AG04450 (cell line): ENCODE data around the gene NSL1. TPM values are rescaled to one million over a fixed set of nuclear protein-coding genes. Genes with fewer than 3 reads are reported as not detected.
A peak's percentile ranks its signal among the peaks of the same experiment; 100 is the strongest.
"Not testable (repeated sequence)": the region's sequence is repeated elsewhere in the genome, so short reads cannot be mapped to it uniquely, and the experiment has no call there.

Experiments used
- CTCF ChIA-PET: fragments of 300-600, 350-600 bp; formaldehyde crosslinking; extraction: SDS; loops from one replicate; lab custom pipeline; 2022; ENCODE audit warnings: antibody characterized with exemption, inconsistent platforms; lab: Charles Lee
- POLR2A ChIA-PET: fragments of 350-600 bp; formaldehyde crosslinking; extraction: SDS; loops from one replicate; lab custom pipeline; 2021; ENCODE audit warnings: antibody characterized with exemption, inconsistent platforms; lab: Yijun Ruan, JAX
- DNase-seq: peaks from one replicate; pipeline ENCODE4 v3.0.0-alpha.2; 2011; ENCODE audit warnings: low read depth, low spot score
- H3K27ac ChIP-seq: one replicate; pipeline ENCODE4 v1.5.1; 2012; ENCODE audit warnings: low read depth, low read length, control low read depth
- H3K27me3 ChIP-seq: one replicate; pipeline ENCODE4 v1.6.0; 2012; ENCODE audit warnings: low read length; ENCODE audit not compliant: control insufficient read depth, insufficient read depth
- H3K4me3 ChIP-seq: 2 replicates; pipeline ENCODE4 v1.5.1; 2011; ENCODE audit warnings: mild to moderate bottlenecking, low read depth, low read length, control low read depth
- H3K9me3 ChIP-seq: 2 replicates; pipeline ENCODE4 v1.5.1; 2012; ENCODE audit warnings: low read length; ENCODE audit not compliant: control insufficient read depth, insufficient read depth
- CTCF ChIP-seq: IDR thresholded peaks from 2 replicates; pipeline ENCODE4 v1.5.1; 2011; ENCODE audit warnings: low read depth, low read length, control low read depth, inconsistent platforms
- polyA minus RNA-seq: library from RNA; depleted of rRNA, polyadenylated mRNA; stranded (reverse); fragments of >200 nt; gene quantifications from 2 replicates; pipeline ENCODE4 v1.2.3, GENCODE V29; 2011; rRNA and poly(A)+ RNA removed
- polyA plus RNA-seq: library from polyadenylated mRNA; depleted of rRNA; stranded (reverse); fragments of >200 nt; gene quantifications from 2 replicates; pipeline ENCODE4 v1.2.3, GENCODE V29; 2011; rRNA removed

NSL1 gene
- polyA plus RNA-seq (26.7 and 33.8 TPM in 2 replicates), polyA minus RNA-seq (12.8 and 13.7 TPM in 2 replicates)

- ChIA-PET POLR2A (interaction anchor here (1.0 to 1.4 kb wide), 4 partner anchors 124 to 222 kb away, joined by 3 to 6 read pairs (median 4); partner anchors contain the start of gene ATF3), CTCF (interaction anchor here (0.6 to 2.7 kb wide), 7 partner anchors 10 to 1852 kb away, joined by 5 to 20 read pairs (median 6); no protein-coding TSS in a partner anchor)
- DNase-seq: peak; percentile 85
Measured at GRCh38 chr1:212791676-212792395, at the start of gene NSL1, which contains the start of gene TATDN3. NSL1 (minus strand) TSS chr1:212791777; CDS start chr1:212791763, 14 bp downstream. TATDN3 (plus strand) TSS chr1:212791894; CDS start chr1:212791922, 28 bp downstream.

GRCh38 chr1:212838145-212838544, 46.6 kb upstream of the NSL1 start:
- Histone ChIP-seq H3K27ac (no peak overlapping the region), H3K27me3 (no peaks in the 10 kb centered on the region), H3K9me3 (no peaks in the 10 kb centered on the region; the same call in 1 of the 2 replicates), H3K4me3 (no peak overlapping the region)
- ChIA-PET CTCF (interaction anchor here (0.5 kb wide), 1 partner anchor 89 kb away, joined by 9 read pairs; no protein-coding TSS in a partner anchor), POLR2A (interaction anchor here (1.5 kb wide), 1 partner anchor 20 kb away, joined by 3 read pairs; the partner anchor contains the start of gene FLVCR1)
- no peak for DNase-seq
- no peak for TF ChIP-seq CTCF

More at GRCh38 chr1:212791676-212792395, at the start of gene NSL1, which contains the start of gene TATDN3:
- Histone ChIP-seq H3K27ac (peak within 1 kb of the TSS; percentile 84), H3K27me3 (no peaks in the 10 kb centered on the region), H3K9me3 (no peaks in the 10 kb centered on the region), H3K4me3 (peak within 1 kb of the TSS; percentile 98)
- TF ChIP-seq CTCF: no peak

- POLR2A ChIA-PET, DNase-seq, H3K4me3 ChIP-seq, H3K9me3 ChIP-seq, H3K27ac ChIP-seq, H3K27me3 ChIP-seq: not testable (repeated sequence)
- CTCF ChIA-PET: interaction anchor here (1.1 kb wide), 1 partner anchor 26 kb away, joined by 3 read pairs; no protein-coding TSS in a partner anchor
Measured at GRCh38 chr1:212833211-212834207, 41.9 kb upstream of the NSL1 start.

- Histone ChIP-seq H3K4me3 (no peak overlapping the region), H3K27ac (no peak overlapping the region), H3K27me3 (no peaks in the 10 kb centered on the region), H3K9me3 (peaks cover 23% of the 10 kb centered on the region)
- no peak for DNase-seq
- TF ChIP-seq CTCF: no peak
- ChIA-PET POLR2A (no interaction called here), CTCF (no interaction called here)
Measured at GRCh38 chr1:212828395-212828794, 36.8 kb upstream of the NSL1 start.

GRCh38 chr1:212827831-212828278, 36.3 kb upstream of the NSL1 start:
- TF ChIP-seq CTCF: no peak
- no peak for DNase-seq
- Histone ChIP-seq H3K4me3 (no peak overlapping the region), H3K27me3 (no peaks in the 10 kb centered on the region), H3K9me3 (peaks cover 23% of the 10 kb centered on the region), H3K27ac (no peak overlapping the region)
- ChIA-PET CTCF (interaction anchor here (1.6 kb wide), 1 partner anchor 13 kb away, joined by 4 read pairs; no protein-coding TSS in a partner anchor), POLR2A (no interaction called here)
